Fibroblast of lung (primary cell): ENCODE measurements around the gene NT5C3A.

ENCODE experiments used
- EZH2 ChIP-seq: IDR thresholded peaks from 2 replicates; pipeline ENCODE4 v1.5.1; 2012; ENCODE audit warnings: low read length, control low read depth, mild to moderate bottlenecking; ENCODE audit errors: missing control alignments
- TF ChIP-seq, protein P1 (sequence below), 2 donors: IDR thresholded peaks in 1 of 2; conservative IDR thresholded peaks in 1 of 2; 1 replicate in 1 of 2; 2 replicates in 1 of 2; pipeline ENCODE4 v1.5.1; 2011 to 2012; ENCODE audit warnings: low read length in 2 of 2, control low read depth in 1 of 2, inconsistent platforms in 1 of 2, low read depth in 1 of 2, mild to moderate bottlenecking in 1 of 2

DNA sequence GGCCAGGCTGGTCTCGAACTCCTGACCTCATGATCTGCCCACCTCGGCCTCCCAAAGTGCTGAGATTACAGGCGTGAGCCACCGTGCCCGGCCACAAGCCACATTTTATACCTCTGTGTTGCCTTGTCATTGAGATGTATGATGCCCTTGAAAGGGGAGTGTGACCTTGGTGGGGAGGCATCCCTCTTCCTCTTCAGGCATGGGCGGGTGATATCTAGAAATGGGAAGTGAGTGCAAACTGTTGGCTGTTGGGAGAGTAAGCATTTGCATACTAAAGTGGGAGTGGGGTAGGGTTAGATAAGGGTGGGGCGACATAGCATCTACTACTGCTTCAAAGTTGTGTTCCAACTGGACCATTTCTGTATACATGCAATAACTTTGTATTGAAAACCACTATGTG, 26.6 kb upstream of the NT5C3A start:
- TF ChIP-seq, protein P1, sequence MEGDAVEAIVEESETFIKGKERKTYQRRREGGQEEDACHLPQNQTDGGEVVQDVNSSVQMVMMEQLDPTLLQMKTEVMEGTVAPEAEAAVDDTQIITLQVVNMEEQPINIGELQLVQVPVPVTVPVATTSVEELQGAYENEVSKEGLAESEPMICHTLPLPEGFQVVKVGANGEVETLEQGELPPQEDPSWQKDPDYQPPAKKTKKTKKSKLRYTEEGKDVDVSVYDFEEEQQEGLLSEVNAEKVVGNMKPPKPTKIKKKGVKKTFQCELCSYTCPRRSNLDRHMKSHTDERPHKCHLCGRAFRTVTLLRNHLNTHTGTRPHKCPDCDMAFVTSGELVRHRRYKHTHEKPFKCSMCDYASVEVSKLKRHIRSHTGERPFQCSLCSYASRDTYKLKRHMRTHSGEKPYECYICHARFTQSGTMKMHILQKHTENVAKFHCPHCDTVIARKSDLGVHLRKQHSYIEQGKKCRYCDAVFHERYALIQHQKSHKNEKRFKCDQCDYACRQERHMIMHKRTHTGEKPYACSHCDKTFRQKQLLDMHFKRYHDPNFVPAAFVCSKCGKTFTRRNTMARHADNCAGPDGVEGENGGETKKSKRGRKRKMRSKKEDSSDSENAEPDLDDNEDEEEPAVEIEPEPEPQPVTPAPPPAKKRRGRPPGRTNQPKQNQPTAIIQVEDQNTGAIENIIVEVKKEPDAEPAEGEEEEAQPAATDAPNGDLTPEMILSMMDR (conservative IDR thresholded peaks at IDR 0.05 in 1 of 2, IDR thresholded peaks at IDR 0.05 in 1 of 2; ENCODE audit: low read depth in 1 of 2, low read length in 2 of 2) = no peak
- no peak for TF ChIP-seq EZH2
